Measurements from ENCODE around the gene ARHGAP8. TPM values are rescaled to one million over a fixed set of nuclear protein-coding genes. Genes with fewer than 3 reads are reported as not detected.
"Not testable (repeated sequence)": the region's sequence is repeated elsewhere in the genome, so short reads cannot be mapped to it uniquely, and the experiment has no call there.

The ARHGAP8 gene
- polyA plus RNA-seq, 12 donors, result 0.44 to 7.6 (median 1.1) TPM; not detected in 2

DNA sequence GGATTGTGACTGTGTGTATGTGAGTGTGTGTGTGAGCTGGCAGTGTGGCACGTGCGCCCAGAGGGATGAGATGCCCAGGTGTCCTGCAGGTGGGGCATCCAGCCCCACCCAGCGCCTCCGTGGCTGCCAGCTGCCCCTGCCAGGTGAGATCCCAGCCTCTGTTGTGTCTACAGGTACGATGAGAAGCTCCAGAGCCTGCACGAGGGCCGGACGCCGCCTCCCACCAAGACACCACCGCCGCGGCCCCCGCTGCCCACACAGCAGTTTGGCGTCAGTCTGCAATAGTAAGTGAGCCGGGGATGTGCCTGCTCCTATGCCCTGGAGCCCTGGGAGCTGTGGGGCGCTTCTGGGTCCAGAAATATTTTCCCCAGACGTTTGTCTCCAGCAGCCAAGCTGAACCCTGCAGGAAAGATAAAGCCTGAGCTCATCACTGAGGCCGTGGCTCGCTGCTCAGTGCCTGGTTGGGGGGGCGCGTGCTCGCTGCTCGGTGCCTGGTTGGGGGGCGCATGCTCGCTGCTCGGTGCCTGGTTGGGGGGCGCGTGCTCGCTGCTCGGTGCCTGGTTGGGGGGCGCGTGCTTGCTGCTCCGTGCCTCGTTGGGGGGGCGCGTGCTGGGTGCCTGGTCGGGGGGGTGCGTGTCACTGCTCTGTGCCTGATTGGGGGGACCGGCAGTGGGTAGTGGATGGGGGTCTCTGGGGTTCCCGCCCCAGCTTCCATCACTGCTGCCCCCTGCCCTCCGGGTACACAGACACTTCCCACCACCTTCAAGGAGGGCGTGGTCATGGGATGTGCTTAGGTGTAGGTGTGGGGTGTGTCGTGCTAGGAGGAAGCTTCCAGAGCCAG is 73.2 kb downstream of the ARHGAP8 start:
- DNase-seq, result no peak

DNA sequence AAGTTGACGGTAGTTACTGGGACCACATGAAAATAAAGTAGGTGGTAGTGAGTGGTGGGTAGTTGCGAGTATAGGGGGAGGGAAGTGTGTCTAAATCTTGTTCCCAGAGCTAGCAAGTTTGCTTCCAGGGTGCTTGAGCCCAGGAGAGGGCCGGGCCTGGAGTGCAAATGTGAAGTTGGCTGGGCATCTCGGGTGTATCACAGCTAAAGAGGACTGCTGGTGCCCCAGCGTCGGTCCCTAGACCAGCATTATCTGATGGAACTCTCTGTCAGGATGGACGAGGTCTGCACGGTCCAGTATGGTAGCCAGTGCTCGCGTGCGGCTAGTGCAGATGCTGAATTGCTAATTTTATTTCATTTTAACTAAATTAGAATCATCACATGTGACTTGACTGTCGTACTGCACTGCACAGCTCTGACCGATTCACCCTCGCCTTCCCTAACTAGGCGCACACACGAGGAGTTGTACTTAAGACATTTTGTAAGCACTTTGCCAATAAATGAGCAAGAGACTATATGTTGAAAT is 75.4 kb downstream of the ARHGAP8 start:
- no peak for DNase-seq

DNA sequence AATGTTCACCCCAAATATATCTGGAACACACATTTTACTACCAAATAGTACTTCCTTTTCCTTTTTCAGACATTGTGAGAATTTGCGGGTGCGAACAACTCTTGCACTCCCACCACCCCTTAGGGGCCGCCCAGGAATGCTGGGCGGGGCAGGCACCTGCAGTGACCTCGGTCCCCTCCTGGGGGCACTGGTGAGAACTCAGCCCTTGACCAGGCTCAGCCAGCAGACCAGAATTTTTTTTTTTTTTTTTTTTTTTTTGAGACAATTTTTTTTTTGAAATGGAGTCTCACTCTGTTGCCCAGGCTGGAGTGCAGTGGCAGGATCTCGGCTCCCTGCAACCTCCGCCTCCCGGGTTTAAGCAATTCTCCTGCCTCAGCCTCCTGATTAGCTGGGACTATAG is 75.8 kb downstream of the ARHGAP8 start:
- no peak for DNase-seq

DNA sequence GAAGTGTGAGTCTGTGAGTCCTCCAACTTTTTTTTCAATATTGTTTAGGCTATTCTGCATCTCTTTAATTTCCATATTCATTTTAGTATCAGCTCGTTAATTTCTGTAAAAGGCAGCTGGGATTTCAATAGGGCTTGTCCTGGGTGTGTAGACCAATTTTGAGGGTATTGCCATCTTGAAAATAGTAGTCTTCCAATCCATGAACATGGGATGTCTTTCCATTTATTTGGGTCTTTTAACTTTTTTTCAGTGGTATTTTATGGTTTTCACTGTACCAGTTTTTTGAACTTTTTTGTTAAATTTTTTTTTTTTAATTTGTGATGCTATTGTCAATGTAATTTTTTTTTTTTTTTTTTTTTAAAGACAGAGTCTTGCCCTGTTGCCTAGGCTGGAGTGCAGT is 79.5 kb downstream of the ARHGAP8 start:
- DNase-seq, result no peak

DNA sequence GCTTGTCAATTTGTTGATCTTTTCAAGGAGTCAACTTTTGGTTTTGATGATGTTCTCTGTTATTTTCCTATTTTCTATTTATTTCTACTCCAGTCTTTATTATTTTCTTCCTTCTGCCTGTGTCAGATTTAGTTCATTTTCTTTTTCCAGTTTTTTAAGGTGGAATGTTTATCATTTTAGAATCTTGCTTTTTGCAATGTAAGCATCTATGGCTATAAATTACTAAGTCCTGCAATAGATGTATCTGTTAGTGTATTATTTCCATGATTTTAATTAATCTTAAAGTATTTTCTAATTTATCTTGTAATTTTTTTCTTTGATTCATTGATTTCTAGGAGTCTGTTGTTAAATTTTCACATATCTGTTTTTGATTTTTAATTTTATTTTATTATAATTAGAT is 81.7 kb downstream of the ARHGAP8 start:
- DNase-seq, result no peak

DNA sequence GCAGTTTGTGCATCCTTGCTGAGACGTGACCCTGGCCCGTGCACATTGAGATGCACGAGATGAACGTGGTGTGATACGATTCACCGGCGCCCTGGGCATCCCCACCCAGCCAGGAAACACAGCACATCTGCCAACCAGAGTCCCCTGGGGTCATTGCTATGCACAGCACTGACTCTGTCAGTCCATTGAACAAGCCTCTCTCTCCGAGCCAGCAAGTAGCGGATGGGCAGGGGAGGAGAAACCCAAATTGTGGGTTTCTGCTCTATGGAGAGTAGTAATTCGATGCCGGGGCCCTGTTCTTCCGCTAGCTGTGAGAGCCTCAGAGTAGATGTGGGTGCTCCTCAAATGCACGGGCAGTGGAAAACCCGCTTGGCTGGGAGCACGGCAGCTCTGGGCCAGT is 85.1 kb downstream of the ARHGAP8 start:
- no peak for DNase-seq

DNA sequence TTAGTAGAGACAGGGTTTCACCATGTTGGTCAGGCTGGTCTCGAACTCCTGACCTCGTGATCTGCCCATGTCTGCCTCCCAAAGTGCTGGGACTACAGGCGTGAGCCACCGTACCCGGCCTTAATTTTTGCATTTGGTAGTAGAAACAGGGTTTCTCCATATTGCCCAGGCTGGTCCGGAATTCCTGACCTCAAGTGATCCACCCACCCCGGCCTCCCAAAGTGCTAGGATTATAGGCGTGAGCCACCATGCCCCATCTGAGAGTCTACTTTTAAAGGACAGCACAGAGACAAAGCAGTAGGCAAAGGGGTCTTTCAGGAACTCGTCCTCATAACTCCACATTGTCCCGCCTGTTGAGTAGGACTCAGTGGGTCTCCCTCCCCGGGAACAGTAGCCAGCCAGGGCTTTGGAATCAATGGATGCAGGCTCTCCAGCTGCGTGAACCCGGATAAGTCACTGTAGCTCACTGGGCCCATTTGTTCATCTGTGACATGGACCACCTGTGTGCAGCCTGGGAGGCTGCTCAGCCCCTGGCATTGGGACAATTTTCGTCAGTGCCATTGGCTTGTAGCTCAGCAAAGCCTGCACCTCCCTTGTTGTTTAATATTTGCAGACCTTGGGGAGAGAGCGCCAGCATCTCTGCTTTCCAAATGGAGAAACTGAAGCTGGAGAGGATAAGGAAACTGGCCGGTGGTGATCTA is 86.1 kb downstream of the ARHGAP8 start:
- no peak for DNase-seq

DNA sequence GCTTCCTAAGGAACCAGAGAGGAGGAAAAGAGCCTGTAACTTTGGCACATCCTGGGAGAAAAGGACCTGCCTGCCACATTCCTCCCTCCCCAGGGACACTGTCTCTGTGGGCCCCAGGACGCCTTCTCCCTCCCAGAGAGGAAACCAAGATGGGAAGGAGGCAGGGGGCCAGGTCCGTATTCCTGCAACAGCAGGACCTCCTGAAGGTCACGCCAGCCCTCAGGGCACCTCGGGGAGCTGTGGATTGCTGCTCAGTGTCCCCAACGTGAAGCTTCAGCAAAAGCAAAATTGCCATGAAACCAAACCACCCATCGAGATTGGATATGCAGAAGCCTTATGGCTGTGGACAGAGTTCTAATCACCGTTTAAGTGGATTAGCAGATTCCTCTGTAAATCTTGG is 86.7 kb downstream of the ARHGAP8 start:
- no peak for DNase-seq

DNA sequence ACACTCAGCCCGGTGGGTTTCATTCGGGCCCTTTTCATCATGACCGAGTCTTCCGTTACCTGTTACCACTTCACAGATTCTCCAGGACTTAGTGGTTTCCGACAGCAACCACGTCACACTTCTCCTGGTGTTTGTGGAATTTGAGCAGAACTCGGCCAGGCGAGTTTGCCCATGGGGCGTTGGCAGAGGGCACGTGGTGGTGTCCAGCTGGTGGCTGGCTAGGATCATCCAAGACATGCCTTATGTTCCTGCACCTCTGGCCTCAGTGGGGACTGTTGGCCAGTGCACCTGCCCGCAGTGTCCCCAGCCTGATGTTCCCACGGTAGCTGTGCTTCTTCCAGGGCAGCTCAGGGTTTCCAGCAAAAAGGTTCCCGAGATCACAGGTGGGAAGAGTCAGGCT is 87.3 kb downstream of the ARHGAP8 start:
- DNase-seq, result no peak

DNA sequence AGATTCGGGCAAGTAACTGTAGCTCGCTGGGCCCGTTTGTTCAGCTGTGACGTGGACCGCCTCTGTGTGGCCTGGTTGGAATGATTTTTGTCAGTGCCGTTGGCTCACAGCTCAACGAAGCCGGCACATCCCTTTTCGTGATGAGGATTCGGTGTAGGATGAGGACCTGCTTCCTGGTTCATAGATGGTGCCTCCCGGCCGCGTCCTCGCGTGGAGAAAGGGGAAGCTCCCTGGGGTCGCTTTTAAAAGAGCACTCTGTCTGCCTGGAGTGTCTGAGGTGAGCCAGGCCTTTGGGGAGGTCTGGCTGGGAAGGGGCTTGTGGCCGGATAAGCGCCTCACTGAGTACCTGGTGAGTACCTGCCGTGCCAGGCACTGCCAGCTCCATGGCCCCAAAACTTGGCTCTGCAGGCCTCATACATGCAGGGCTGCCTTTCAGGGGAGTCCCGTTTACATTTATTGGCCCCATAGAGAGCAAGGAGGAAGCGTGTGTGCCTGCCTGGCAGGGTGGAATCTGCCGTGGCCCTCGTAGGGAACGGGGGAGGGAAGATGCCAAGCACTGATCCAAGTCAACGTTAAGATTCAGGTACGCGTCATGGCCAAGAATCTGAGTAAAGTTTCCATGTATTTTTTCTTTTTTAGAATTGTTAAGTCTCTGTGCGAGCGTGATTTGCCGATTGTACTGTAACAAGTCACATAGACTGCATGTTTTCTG is 88.4 kb downstream of the ARHGAP8 start:
- DNase-seq, result no peak

DNA sequence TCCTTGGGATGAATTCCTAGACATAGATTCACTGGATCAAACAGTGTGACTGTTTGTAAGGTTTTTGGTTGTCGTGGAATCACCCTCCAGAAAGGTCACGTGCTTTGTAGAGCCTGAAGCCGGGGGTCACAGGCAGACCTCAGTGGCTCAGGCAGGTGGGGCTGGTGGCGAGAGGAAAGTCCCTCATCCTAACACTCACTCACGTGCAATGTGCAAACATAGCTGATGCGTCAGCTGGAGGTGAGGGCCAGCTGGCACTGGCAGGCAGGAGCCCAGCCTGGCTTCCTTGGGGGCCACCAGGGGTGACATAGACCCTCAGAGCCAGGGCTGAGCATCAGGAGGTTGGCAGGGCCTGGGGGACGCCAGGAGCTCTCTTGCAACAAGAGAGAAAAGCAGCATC is 90.0 kb downstream of the ARHGAP8 start:
- no peak for DNase-seq

DNA sequence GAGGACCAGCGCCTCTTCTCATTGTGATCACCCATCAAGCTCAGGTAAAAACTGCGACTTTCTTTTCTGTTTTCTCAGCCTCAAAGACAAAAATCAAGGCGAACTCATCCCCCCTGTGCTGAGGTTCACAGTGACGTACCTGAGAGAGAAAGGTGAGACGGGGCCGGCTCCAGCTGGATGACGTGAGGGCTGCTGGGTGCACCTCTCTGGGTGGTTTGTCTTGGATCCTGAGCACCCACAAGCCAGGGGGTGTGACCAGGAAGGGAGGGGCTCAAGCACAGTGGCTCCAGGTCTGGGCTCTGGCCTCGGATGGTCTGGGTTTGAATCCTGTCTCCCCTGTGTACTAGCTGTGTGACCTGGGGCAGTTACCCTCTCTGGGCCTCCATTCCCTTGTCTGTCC is 92.8 kb downstream of the ARHGAP8 start:
- no peak for DNase-seq

DNA sequence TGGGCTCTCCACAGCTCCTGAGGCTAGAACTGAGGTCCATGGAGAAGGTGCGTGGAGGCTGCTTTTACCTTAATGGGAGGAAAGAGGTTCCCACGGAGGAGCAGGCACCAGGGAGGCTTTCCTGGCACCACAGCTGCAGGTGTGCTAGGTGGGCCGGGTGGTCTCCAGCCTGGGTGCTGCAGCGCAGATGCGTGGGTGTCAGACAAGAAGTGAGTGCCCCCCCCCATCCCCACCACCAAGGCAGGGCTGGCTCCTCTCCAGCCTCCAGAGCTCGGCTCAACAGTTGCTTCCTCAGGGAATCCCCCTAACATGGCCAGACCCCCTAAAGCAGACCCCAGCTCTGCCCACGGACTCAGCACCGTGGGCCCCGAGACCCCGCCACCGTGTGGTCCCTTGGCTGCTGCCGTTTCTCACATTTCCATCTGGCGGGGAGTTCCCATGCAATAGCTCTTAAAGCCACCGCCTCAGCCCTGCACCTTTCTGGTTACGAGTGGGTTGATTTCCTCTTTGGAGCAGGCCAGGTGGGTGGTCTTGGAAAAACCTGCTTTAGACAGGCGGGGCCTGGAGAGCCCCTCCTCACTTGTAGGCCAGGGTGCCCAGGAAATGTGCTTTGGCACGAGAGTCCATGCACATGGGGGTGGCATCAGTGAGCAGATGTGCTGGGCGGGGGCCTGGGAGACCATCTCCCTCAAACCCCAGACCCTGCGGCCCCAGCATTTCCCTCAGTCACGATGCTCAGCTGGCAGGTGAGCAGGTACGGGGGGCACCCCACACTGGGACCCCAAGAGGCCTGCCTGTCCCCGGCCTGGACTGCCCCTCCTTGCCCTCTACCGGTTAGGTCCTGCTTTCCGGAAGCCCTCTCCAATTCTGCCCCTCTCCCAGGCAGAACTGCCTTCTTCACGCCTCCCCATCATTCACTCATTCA is 93.7 kb downstream of the ARHGAP8 start:
- no peak for DNase-seq

DNA sequence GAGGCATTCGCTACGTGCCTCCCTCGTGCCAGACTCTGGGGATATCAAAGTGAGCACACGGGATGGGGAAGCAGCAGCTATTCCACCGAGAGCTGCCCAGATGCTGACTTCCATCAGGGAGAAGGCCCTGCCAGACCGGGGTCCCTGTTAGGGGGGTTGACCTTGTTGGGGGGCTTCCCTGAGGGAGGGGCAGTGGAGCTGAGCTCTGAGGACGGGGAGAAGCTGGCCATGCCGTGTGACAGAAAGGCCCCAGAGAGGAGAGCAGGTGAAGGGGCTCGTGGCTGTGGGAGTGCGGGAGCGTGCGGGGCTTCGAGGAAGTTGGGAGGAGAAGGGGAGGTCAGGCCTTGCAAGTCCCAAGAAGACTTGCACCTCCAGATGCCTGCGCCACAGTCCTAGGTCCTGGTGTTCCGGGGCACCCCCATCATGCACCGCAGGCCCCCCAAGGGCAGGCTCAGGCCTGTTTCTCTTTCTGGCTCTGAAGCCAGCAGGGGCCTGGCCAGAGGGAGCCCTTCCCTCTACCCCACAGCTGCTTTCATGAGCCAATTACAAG is 94.4 kb downstream of the ARHGAP8 start:
- no peak for DNase-seq

DNA sequence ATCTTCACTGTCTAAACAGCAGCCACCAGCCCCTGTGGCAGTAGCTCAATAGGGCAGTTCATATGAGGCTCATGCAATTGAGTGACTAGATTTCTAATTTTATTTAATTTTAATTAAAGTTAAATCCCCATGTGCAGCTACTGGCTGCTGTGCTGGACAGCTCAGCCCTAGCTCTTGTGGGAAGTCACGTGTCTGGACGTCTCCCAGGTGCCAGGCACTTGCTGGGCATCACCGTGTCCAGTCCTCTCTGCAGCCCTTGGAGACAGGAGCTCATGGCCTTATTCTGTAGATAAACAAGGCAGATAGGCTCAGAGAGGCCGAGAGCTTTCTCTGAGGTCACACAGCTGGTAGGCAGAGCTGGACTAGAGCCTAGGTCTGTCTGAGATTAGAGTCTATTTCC is 95.0 kb downstream of the ARHGAP8 start:
- no peak for DNase-seq

DNA sequence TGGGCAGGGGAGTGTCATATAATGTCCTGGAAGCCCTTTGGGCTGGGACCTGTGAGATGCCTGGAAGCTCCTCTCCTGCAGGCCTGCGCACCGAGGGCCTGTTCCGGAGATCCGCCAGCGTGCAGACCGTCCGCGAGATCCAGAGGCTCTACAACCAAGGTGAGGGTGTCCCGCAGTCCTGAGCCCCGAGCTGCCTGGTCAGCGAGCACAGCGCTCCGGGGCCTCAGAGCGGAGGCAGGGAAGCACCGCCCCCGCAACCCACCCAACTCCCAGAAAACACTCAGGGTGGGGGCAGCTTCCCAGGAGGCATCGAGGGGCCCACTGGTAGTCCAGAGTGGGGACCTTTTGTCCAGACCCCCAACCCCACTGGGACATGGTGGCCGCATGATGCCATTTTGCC is 95.5 kb downstream of the ARHGAP8 start:
- no peak for DNase-seq

DNA sequence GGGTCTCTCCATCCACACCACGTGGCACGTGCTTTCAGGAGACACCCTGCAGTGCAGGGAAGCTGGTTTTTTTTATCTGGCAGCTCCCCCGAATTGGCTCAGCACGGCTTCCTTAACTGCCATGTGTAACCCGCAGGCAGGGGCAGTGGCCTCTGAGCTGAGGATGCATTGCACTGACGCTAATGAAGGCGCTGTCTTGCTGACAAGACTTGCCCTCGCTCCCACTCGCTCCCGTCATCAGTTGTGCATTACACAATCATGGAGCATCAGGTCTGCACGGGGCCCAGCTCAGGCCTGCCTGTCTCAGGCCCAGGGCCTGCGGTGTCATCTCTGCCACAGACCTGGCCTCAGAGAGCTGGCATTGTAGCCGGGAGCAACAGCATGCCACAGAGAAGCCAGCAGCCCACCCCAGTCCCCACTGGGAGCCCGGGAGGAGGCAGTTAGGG is 95.9 kb downstream of the ARHGAP8 start:
- no peak for DNase-seq

DNA sequence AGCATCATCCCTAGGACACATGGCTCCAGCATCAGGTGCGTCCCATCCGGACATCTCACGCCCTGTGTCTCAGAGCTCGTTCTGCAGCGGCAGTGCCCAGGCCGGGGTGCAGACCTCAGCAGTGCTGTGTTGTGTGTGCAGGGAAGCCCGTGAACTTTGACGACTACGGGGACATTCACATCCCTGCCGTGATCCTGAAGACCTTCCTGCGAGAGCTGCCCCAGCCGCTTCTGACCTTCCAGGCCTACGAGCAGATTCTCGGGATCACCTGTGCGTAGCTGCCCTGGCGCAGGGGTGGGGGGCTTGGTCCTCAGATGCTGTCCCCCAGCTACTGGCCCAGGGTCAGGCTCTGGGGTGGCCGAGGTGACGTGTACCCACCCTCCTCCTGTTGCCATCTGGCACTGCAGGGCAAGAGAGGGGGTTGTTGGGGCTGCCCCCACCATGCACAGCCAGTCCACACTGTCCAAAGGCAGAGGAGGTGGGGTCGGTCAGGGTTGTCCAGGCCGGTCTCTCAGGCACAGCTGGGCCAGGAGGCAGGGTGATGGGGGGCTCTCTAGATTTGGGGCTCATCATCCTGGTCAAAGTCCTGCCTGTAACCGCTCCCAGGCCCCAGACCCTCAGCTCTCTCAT is 96.5 kb downstream of the ARHGAP8 start:
- DNase-seq, result no peak

DNA sequence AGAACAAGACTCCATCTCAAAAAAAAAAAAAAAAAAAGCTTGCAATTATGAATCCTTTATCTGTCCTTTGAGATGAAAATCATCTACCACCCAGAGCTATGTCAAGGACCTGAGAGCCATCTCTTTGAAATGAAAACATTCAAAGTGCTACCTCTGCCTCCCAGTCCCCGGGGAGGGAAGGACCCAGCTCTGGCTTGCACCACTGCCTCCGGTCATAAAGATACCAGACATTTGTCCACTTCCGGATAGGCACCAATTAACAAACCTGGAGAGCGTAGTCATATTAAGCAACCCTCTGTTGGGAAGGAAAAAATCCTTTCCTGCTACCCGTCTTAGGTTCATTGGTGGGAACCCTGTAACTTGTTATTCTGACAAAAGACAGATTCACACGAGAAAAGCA is 98.6 kb downstream of the ARHGAP8 start:
- no peak for DNase-seq

DNA sequence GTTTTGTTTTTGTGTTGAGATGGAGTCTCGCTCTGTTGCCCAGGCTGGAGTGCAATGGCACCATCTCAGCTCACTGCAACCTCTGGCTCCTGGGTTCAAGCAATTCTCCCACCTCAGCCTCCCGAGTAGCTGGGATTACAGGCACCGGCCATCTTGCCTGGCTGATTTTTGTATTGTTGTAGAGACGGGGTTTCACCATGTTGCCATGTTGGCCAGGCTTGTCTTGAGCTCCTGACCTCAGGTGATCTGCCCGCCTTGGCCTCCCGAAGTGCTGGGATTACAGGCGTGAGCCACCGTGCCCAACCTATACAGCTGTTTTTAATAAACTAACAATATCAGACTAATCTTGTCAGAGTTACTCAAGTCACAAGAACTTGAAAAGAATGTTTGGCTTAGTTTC is 102.3 kb downstream of the ARHGAP8 start:
- not testable (repeated sequence) for DNase-seq

DNA sequence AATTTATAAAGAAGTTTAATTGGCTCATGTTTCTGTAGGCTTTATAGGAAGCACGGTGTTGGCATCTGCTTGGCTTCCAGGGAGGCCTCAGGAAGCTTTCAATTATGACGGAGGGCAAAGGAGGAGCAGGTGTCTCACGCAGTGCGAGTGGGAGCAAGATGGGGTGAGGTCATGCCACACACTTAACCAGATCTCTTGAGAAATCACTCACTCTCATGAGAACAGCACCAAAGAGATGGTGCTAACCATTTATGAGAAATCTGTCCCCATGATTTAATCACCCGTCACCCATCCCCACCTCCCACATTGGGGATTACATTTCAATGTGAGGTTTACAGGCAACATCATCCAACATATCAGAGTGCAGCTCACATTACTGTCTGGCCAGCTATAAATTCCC is 103.5 kb downstream of the ARHGAP8 start:
- DNase-seq, result no peak
